Smooth muscle cell (in vitro differentiated cells): ENCODE data around the gene AUNIP. TPM values are rescaled to one million over a fixed set of nuclear protein-coding genes. Genes with fewer than 3 reads are reported as not detected.
A peak's percentile ranks its signal among the peaks of the same experiment; 100 is the strongest.

Experiments
- DNase-seq: peaks from one replicate; lab custom pipeline; 2025; ENCODE audit not compliant: unreplicated experiment; lab: John Stamatoyannopoulos, UW
- H2AFZ ChIP-seq: fragments of 200-600 bp; sonication (generic); 2 replicates; pipeline ENCODE4 v1.6.0; 2016; ENCODE audit warnings: antibody characterized with exemption, low read depth, mild to moderate bottlenecking
- H3F3A ChIP-seq: fragments of 200-600 bp; sonication (generic); 2 replicates; pipeline ENCODE4 v1.6.0; 2017; ENCODE audit warnings: antibody characterized with exemption, low read depth
- H3K27ac ChIP-seq: fragments of 200-600 bp; sonication (generic); 2 replicates; pipeline ENCODE4 v1.5.1; 2016; ENCODE audit warnings: low read depth, mild to moderate bottlenecking
- H3K27me3 ChIP-seq: fragments of 200-600 bp; sonication (generic); 2 replicates; pipeline ENCODE4 v1.6.1; 2016; ENCODE audit warnings: low read depth, mild to moderate bottlenecking
- H3K36me3 ChIP-seq: fragments of 200-600 bp; sonication (generic); 2 replicates; pipeline ENCODE4 v1.5.1; 2016; ENCODE audit warnings: low read depth
- H3K4me1 ChIP-seq: fragments of 200-600 bp; sonication (generic); 2 replicates; pipeline ENCODE4 v1.5.1; 2016; ENCODE audit warnings: low read depth
- H3K4me2 ChIP-seq: fragments of 200-600 bp; sonication (generic); 2 replicates; pipeline ENCODE4 v1.6.0; 2016; ENCODE audit warnings: mild to moderate bottlenecking
- H3K4me3 ChIP-seq: fragments of 200-600 bp; sonication (generic); 2 replicates; pipeline ENCODE4 v1.5.1; 2016; ENCODE audit warnings: mild to moderate bottlenecking
- H3K79me2 ChIP-seq: fragments of 200-600 bp; sonication (generic); 2 replicates; pipeline ENCODE4 v1.6.0; 2016; ENCODE audit warnings: low read depth, mild to moderate bottlenecking
- H3K9ac ChIP-seq: fragments of 200-600 bp; sonication (generic); 2 replicates; pipeline ENCODE4 v1.6.0; 2016; ENCODE audit warnings: low read depth
- H3K9me3 ChIP-seq: fragments of 200-600 bp; sonication (generic); replicated peaks from 2 replicates; pipeline ENCODE4 v1.5.1; 2016; ENCODE audit warnings: low read depth
- H4K20me1 ChIP-seq: fragments of 200-600 bp; sonication (generic); 2 replicates; pipeline ENCODE4 v1.6.0; 2016; ENCODE audit warnings: low read depth
- CTCF ChIP-seq: fragments of 200-600 bp; sonication (generic); IDR thresholded peaks from 2 replicates; pipeline ENCODE4 v1.5.1; 2017; ENCODE audit warnings: borderline replicate concordance, mild to moderate bottlenecking, antibody characterized with exemption; ENCODE audit not compliant: insufficient read depth, poor library complexity, severe bottlenecking
- WGBS: methylation state at CpG from one replicate; pipeline ENCODE4 v1.1.7; 2016; ENCODE audit warnings: low lambda C conversion rate; 5-methylcytosine and 5-hydroxymethylcytosine counted together
- polyA plus RNA-seq: library from polyadenylated mRNA; unstranded; fragments of >200 nt; fragmentation: Nextera tagmentation; extraction: Ambion mirVana; gene quantifications from 2 replicates; pipeline ENCODE4 v1.2.1, GENCODE V29; 2016
- total RNA-seq: library from RNA; depleted of rRNA; stranded (reverse); fragments of >200 nt; gene quantifications from 2 replicates; pipeline ENCODE4 v1.2.3, GENCODE V29; 2014

Gene AUNIP
- total and polyA plus RNA-seq, 2 experiments from 2014 or later = 0.18 to 1.3 TPM

DNA sequence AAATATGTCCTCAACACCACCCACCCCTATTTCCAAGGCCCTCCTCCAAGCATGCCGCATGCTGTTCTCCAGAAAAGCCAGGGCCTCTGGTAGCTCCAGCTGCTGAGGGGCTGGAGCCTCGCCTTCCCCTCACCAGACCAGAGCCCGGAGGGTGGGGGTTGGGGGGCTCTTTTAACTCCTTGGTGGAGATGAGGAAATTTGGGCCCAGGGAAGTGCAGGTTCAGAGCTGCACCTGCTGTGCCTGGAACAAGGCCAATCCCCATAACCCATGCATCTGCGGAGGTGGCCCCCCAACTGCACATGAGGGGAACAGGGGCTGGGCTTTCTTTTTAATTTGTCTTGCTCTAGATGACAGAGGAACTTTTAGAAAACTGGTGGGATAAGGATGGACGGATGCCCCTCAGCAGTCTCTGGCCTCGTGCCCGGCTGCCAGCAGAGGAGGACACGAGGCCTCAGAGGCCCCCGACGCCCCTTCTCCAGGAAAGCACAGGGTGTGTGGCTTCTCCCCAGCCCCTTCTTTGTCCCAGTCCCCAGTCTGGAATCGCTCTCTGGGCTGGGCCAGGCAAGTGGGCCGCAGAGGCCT is 59.8 kb downstream of the AUNIP start:
- Histone ChIP-seq H3K9ac (no peak overlapping the region), H3K27me3 (no peaks in the 10 kb centered on the region), H3K9me3 (no peaks in the 10 kb centered on the region), H3K4me3 (peak overlapping the region; percentile 48), H3K4me1 (peaks cover 18% of the 10 kb centered on the region), H3K36me3 (no peaks in the 10 kb centered on the region), H3K27ac (no peak overlapping the region), H2AFZ (peak overlapping the region; percentile 74), H3F3A (peaks cover 9% of the 10 kb centered on the region), H4K20me1 (peaks cover 22% of the 10 kb centered on the region), H3K4me2 (peak overlapping the region; percentile 81), H3K79me2 (peaks cover 13% of the 10 kb centered on the region)
- DNase-seq = no peak
- no peak for TF ChIP-seq CTCF
- 50% methylated on average over 12 of the region's 12 CpGs for WGBS

- no peak overlapping the region for H2AFZ ChIP-seq
- no peak for TF ChIP-seq CTCF
- H3K9me3 ChIP-seq = no peaks in the 10 kb centered on the region
- H3K4me1 ChIP-seq = peaks cover 18% of the 10 kb centered on the region
- no peak overlapping the region for H3K4me2 ChIP-seq
- H3K27ac ChIP-seq = no peak overlapping the region
- DNase-seq = no peak
- H3K79me2 ChIP-seq = peaks cover 13% of the 10 kb centered on the region
- no peak overlapping the region for H3K9ac ChIP-seq
- no peaks in the 10 kb centered on the region for H3K36me3 ChIP-seq
- 95% methylated on average over 8 of the region's 8 CpGs for WGBS
- H4K20me1 ChIP-seq = peaks cover 21% of the 10 kb centered on the region
- no peaks in the 10 kb centered on the region for H3K27me3 ChIP-seq
- peaks cover 9% of the 10 kb centered on the region for H3F3A ChIP-seq
- H3K4me3 ChIP-seq = no peak overlapping the region
Measured at GRCh38 chr1:25798666-25799351, 60.4 kb downstream of the AUNIP start.

DNA sequence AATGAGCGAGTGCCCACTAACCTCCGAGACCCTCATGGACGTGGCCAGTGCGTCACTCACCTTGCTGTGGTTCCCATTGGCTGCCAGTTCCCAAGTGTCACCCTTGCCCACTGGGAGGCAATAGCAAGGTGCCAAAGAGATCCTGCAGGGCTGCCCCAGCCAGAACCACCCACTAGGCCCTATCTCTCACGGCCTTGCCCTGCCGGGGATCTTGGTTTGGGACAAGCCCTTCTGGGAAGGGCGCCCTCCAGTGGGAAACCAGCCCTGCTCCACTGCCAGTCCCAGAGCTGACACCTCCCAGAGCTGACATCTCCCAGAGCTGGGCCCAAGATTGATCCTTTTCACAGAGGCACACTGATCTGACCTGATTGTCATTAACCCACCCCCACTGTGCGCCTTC is 61.3 kb downstream of the AUNIP start:
- Histone ChIP-seq H3K79me2 (peaks cover 13% of the 10 kb centered on the region), H3K27me3 (no peaks in the 10 kb centered on the region)
- no peak for DNase-seq

More for the DNA sequence above, 61.3 kb downstream of the AUNIP start:
- Histone ChIP-seq H2AFZ (no peak overlapping the region), H3K9ac (no peak overlapping the region), H3K4me2 (no peak overlapping the region), H3F3A (peaks cover 9% of the 10 kb centered on the region), H3K9me3 (no peaks in the 10 kb centered on the region), H3K4me3 (no peak overlapping the region), H3K4me1 (peaks cover 18% of the 10 kb centered on the region), H4K20me1 (peaks cover 18% of the 10 kb centered on the region), H3K36me3 (no peaks in the 10 kb centered on the region), H3K27ac (no peak overlapping the region)
- WGBS = 81% methylated on average over 8 of the region's 8 CpGs
- TF ChIP-seq CTCF = peak; percentile 36
